ENCODE data around the gene SPTSSA. TPM values are rescaled to one million over a fixed set of nuclear protein-coding genes. Genes with fewer than 3 reads are reported as not detected.

Gene SPTSSA
- total and polyA plus RNA-seq, 2 donors (not counting 1 experiment from before 2014, with no cell fraction given): 3.8 to 6.9 TPM

- H4K20me1 ChIP-seq (ENCODE audit: control insufficient read depth, insufficient read depth, low read length, poor library complexity, severe bottlenecking): no peaks in the 10 kb centered on the region
- no peak overlapping the region for H3K4me3 Mint-ChIP-seq
- no peak overlapping the region for H3K4me2 ChIP-seq (replicated peaks; ENCODE audit: low read depth, low read length, poor library complexity, severe bottlenecking)
- H3K4me3 ChIP-seq (ENCODE audit: control extremely low read depth in 1 of 5, extremely low read depth in 1 of 5, insufficient read depth in 1 of 5, low read depth in 2 of 5, low read length in 4 of 5): no peak overlapping the region
- no peaks in the 10 kb centered on the region for H3K9me3 ChIP-seq (ENCODE audit: control extremely low read depth in 1 of 3, control insufficient read depth in 2 of 3, insufficient read depth in 1 of 3, low read length in 2 of 3)
- no CpG with 5 or more reads among the region's 3 CpGs for WGBS (ENCODE audit: insufficient coverage)
- peaks cover 14 to 15% of the 10 kb centered on the region in 2 donors for H3K4me1 ChIP-seq (ENCODE audit: control insufficient read depth in 2 of 2, insufficient read depth in 2 of 2, low read length in 2 of 2)
- intact Hi-C loops (cut with micrococcal nuclease): no loop called here
- H3K79me2 ChIP-seq (ENCODE audit: control insufficient read depth, insufficient read depth, low read length): peaks cover 9% of the 10 kb centered on the region
- DNase-seq: no peak
- POLR2A ChIA-PET: no interaction called here
- no peak overlapping the region for H2AFZ ChIP-seq (ENCODE audit: insufficient read depth, low read depth, low read length, poor library complexity, severe bottlenecking)
- CTCF ChIA-PET: no interaction called here
- no peaks in the 10 kb centered on the region for H3K9me3 Mint-ChIP-seq (ENCODE audit: insufficient read depth)
- ATAC-seq (ENCODE audit: low read depth): no peak
- H3K27me3 Mint-ChIP-seq: no peaks in the 10 kb centered on the region
- H3K27me3 ChIP-seq (replicated peaks in 1 of 4; ENCODE audit: control extremely low read depth in 1 of 4, control insufficient read depth in 3 of 4, insufficient read depth in 4 of 4, low read length in 3 of 4): no peaks in the 10 kb centered on the region
- no peak overlapping the region for H3K27ac Mint-ChIP-seq
- no peaks in the 10 kb centered on the region for H3K36me3 ChIP-seq (replicated peaks in 1 of 2; ENCODE audit: control extremely low read depth in 1 of 2, control insufficient read depth in 1 of 2, extremely low read depth in 1 of 2, insufficient read depth in 2 of 2, low read length in 1 of 2)
- no peak for TF ChIP-seq EZH2 (IDR thresholded peaks at IDR 0.05; ENCODE audit: borderline replicate concordance, insufficient read depth, low read depth, low read length, poor library complexity, severe bottlenecking)
- no peak for TF ChIP-seq CTCF (IDR thresholded peaks at IDR 0.05)
- H3K4me1 Mint-ChIP-seq: peaks cover 21% of the 10 kb centered on the region
- H3K27ac ChIP-seq (ENCODE audit: low read length in 2 of 2): no peak overlapping the region
- no peak overlapping the region for H3K9ac ChIP-seq (ENCODE audit: low read length)
These were observed 24.3 kb downstream of the SPTSSA start for GRCh38 chr14:34437729-34438080.

GRCh38 chr14:34436960-34437728 lies 24.9 kb downstream of the SPTSSA start:
- no peak overlapping the region for H3K9ac ChIP-seq (ENCODE audit: low read length)
- H3K4me2 ChIP-seq (replicated peaks; ENCODE audit: low read depth, low read length, poor library complexity, severe bottlenecking): peak overlapping the region; percentile 21
- WGBS (ENCODE audit: insufficient coverage): 100% methylated on average over 1 of the region's 1 CpG
- DNase-seq (no peak), ATAC-seq (ENCODE audit: low read depth) (no peak)
- Mint-ChIP-seq H3K4me1 (peaks cover 21% of the 10 kb centered on the region), H3K27ac (peak overlapping the region; percentile 16), H3K9me3 (ENCODE audit: insufficient read depth) (no peaks in the 10 kb centered on the region), H3K27me3 (no peaks in the 10 kb centered on the region), H3K4me3 (no peak overlapping the region)
- CTCF ChIA-PET: no interaction called here
- no peaks in the 10 kb centered on the region for H3K36me3 ChIP-seq (replicated peaks in 1 of 2; ENCODE audit: control extremely low read depth in 1 of 2, control insufficient read depth in 1 of 2, extremely low read depth in 1 of 2, insufficient read depth in 2 of 2, low read length in 1 of 2)
- peaks cover 14 to 15% of the 10 kb centered on the region in 2 donors for H3K4me1 ChIP-seq (ENCODE audit: control insufficient read depth in 2 of 2, insufficient read depth in 2 of 2, low read length in 2 of 2)
- no peak overlapping the region for H3K4me3 ChIP-seq (ENCODE audit: control extremely low read depth in 1 of 5, extremely low read depth in 1 of 5, insufficient read depth in 1 of 5, low read depth in 2 of 5, low read length in 4 of 5)
- H4K20me1 ChIP-seq (ENCODE audit: control insufficient read depth, insufficient read depth, low read length, poor library complexity, severe bottlenecking): no peaks in the 10 kb centered on the region
- no peaks in the 10 kb centered on the region for H3K9me3 ChIP-seq (ENCODE audit: control extremely low read depth in 1 of 3, control insufficient read depth in 2 of 3, insufficient read depth in 1 of 3, low read length in 2 of 3)
- peaks cover 8% of the 10 kb centered on the region for H3K79me2 ChIP-seq (ENCODE audit: control insufficient read depth, insufficient read depth, low read length)
- POLR2A ChIA-PET: no interaction called here
- intact Hi-C loops (cut with micrococcal nuclease): no loop called here
- TF ChIP-seq EZH2 (IDR thresholded peaks at IDR 0.05; ENCODE audit: borderline replicate concordance, insufficient read depth, low read depth, low read length, poor library complexity, severe bottlenecking) (no peak), CTCF (IDR thresholded peaks at IDR 0.05) (no peak)
- no peak overlapping the region for H2AFZ ChIP-seq (ENCODE audit: insufficient read depth, low read depth, low read length, poor library complexity, severe bottlenecking)
- H3K27ac ChIP-seq (ENCODE audit: low read length in 2 of 2): peak overlapping the region in 1 of 2 donors; percentile 45
- no peaks in the 10 kb centered on the region for H3K27me3 ChIP-seq (replicated peaks in 1 of 4; ENCODE audit: control extremely low read depth in 1 of 4, control insufficient read depth in 3 of 4, insufficient read depth in 4 of 4, low read length in 3 of 4)

Data from B cell (primary cell).